ENCODE data around the gene ADAMTS2.

ADAMTS2 gene

DNA sequence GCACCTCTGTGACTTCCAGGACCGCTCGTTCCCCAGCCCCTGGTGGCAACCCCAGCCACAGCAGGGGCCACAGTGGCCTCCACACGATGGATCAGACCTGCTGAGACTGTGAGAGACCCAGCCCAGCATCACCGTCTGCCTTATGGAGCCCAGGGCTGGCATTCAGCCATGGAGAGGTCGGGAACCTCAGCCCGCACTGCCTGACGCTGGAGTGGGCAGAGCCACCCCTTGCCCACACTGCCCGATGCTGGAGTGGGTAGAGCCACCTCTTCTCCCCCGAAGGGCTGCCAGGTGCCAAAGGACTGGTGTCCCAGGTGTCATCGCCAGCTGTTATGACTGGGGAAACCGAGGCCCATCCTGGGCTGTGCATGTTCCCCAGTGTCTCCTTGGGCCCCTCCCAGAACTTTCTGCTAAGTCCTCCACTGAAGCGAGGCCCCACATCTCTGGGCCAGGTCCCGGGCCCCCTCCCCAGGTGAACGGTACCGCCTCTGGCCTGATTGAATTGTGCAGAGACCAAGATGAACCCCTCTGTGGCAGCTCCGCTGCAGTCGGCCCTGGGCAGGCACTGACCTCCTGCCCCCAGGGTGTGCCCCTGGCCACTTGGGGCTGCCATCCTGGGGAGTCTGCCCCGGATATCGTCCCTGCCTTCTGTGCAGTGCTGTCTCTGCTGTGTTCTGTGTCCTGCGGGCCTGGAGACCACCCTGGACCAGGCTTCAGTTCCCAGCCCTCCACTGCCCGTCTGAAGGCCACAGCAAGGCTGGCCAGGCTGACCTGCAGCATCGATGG, 137.1 kb downstream of the ADAMTS2 start:
- H3K27ac ChIP-seq (ENCODE audit: low read depth, low read length), result no peak overlapping the region
- H3K9me2 ChIP-seq (replicated peaks; ENCODE audit: insufficient read depth, low read length), result no peaks in the 10 kb centered on the region
- H4K20me1 ChIP-seq (ENCODE audit: low read depth, low read length), result no peaks in the 10 kb centered on the region
- no peak overlapping the region for H3K4me3 ChIP-seq (ENCODE audit: insufficient read depth, low read length, poor library complexity, severe bottlenecking)
- no peak overlapping the region for H2AFZ ChIP-seq (ENCODE audit: low read depth, low read length, severe bottlenecking)
- no peaks in the 10 kb centered on the region for H3K9me3 ChIP-seq (ENCODE audit: insufficient read depth, low read length)
- H3K27me3 ChIP-seq (ENCODE audit: low read length), result no peaks in the 10 kb centered on the region
- no peaks in the 10 kb centered on the region for H3K36me3 ChIP-seq (ENCODE audit: low read length)
- H3K79me2 ChIP-seq (ENCODE audit: insufficient read depth, low read length), result no peaks in the 10 kb centered on the region
- H3K4me2 ChIP-seq (ENCODE audit: low read depth, low read length, poor library complexity, severe bottlenecking), result no peak overlapping the region
- no peaks in the 10 kb centered on the region for H3F3A ChIP-seq (ENCODE audit: insufficient read depth)
- TF ChIP-seq, protein P1, sequence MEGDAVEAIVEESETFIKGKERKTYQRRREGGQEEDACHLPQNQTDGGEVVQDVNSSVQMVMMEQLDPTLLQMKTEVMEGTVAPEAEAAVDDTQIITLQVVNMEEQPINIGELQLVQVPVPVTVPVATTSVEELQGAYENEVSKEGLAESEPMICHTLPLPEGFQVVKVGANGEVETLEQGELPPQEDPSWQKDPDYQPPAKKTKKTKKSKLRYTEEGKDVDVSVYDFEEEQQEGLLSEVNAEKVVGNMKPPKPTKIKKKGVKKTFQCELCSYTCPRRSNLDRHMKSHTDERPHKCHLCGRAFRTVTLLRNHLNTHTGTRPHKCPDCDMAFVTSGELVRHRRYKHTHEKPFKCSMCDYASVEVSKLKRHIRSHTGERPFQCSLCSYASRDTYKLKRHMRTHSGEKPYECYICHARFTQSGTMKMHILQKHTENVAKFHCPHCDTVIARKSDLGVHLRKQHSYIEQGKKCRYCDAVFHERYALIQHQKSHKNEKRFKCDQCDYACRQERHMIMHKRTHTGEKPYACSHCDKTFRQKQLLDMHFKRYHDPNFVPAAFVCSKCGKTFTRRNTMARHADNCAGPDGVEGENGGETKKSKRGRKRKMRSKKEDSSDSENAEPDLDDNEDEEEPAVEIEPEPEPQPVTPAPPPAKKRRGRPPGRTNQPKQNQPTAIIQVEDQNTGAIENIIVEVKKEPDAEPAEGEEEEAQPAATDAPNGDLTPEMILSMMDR (IDR thresholded peaks at IDR 0.05; ENCODE audit: insufficient read depth, low read length, poor library complexity, severe bottlenecking), result no peak
- TF ChIP-seq EZH2phosphoT487 (conservative IDR thresholded peaks at IDR 0.05; ENCODE audit: low read length), result no peak
- no peak overlapping the region for H3K9ac ChIP-seq (ENCODE audit: low read length)

DNA sequence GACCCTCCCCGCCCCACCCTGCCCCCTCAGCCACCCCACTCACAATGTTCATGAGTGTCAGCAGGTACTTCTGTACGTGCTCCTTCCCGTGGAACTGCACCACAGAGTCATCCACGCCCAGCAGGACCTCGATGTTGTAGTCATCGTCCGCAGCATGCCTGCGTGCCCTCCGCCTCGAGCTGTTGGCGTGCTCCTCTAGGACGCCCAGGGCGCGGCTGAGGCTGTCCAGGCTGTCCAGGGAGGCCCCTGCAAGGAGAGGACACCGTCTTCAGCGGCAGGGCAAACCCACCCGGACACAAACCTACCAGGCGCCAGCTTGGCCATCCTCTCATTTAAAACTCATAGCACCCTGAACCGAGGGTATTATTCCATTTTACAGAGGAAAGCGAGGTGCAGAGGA, 137.8 kb downstream of the ADAMTS2 start:
- H3K79me2 ChIP-seq (ENCODE audit: insufficient read depth, low read length), result no peaks in the 10 kb centered on the region
- no peak overlapping the region for H2AFZ ChIP-seq (ENCODE audit: low read depth, low read length, severe bottlenecking)
- H3K27me3 ChIP-seq (ENCODE audit: low read length), result no peaks in the 10 kb centered on the region
- H3K9me2 ChIP-seq (replicated peaks; ENCODE audit: insufficient read depth, low read length), result no peaks in the 10 kb centered on the region
- no peak overlapping the region for H3K4me2 ChIP-seq (ENCODE audit: low read depth, low read length, poor library complexity, severe bottlenecking)
- H3K4me3 ChIP-seq (ENCODE audit: insufficient read depth, low read length, poor library complexity, severe bottlenecking), result no peak overlapping the region
- no peak overlapping the region for H3K27ac ChIP-seq (ENCODE audit: low read depth, low read length)
- no peaks in the 10 kb centered on the region for H3K9me3 ChIP-seq (ENCODE audit: insufficient read depth, low read length)
- no peaks in the 10 kb centered on the region for H4K20me1 ChIP-seq (ENCODE audit: low read depth, low read length)
- H3K9ac ChIP-seq (ENCODE audit: low read length), result no peak overlapping the region
- TF ChIP-seq EZH2phosphoT487 (conservative IDR thresholded peaks at IDR 0.05; ENCODE audit: low read length), result no peak
- TF ChIP-seq, protein P1 (IDR thresholded peaks at IDR 0.05; ENCODE audit: insufficient read depth, low read length, poor library complexity, severe bottlenecking), result no peak
- no peaks in the 10 kb centered on the region for H3F3A ChIP-seq (ENCODE audit: insufficient read depth)
- H3K36me3 ChIP-seq (ENCODE audit: low read length), result no peaks in the 10 kb centered on the region

DNA sequence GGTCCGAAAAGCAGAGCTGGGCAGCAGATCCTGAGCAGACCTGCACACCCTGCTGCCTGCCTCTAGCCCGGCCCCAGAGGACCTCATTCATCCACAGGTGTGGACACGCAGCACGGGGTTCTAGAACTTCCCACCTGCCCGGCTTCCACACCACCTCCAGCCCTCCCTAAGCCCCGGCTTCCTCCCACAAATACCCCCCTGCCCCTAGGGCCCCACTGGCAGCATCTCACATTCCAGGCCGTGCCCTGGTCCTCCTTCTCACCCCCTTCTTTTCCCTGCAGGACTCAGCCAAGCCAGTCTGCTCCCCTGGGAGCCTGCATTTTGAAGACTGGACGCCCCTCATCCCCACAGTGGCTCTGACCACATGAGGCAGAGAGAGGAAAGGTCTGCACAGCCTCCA, 138.9 kb downstream of the ADAMTS2 start:
- H2AFZ ChIP-seq (ENCODE audit: low read depth, low read length, severe bottlenecking), result no peak overlapping the region
- no peaks in the 10 kb centered on the region for H3F3A ChIP-seq (ENCODE audit: insufficient read depth)

More for the DNA sequence above, 138.9 kb downstream of the ADAMTS2 start:
- Histone ChIP-seq H3K9me2 (replicated peaks; ENCODE audit: insufficient read depth, low read length) (no peaks in the 10 kb centered on the region), H3K9me3 (ENCODE audit: insufficient read depth, low read length) (no peaks in the 10 kb centered on the region), H3K27me3 (ENCODE audit: low read length) (no peaks in the 10 kb centered on the region), H3K36me3 (ENCODE audit: low read length) (no peaks in the 10 kb centered on the region), H3K4me2 (ENCODE audit: low read depth, low read length, poor library complexity, severe bottlenecking) (no peak overlapping the region), H3K9ac (ENCODE audit: low read length) (no peak overlapping the region), H3K27ac (ENCODE audit: low read depth, low read length) (no peak overlapping the region), H3K79me2 (ENCODE audit: insufficient read depth, low read length) (no peaks in the 10 kb centered on the region), H4K20me1 (ENCODE audit: low read depth, low read length) (no peaks in the 10 kb centered on the region), H3K4me3 (ENCODE audit: insufficient read depth, low read length, poor library complexity, severe bottlenecking) (no peak overlapping the region)
- TF ChIP-seq, protein P1 (IDR thresholded peaks at IDR 0.05; ENCODE audit: insufficient read depth, low read length, poor library complexity, severe bottlenecking), result no peak
- no peak for TF ChIP-seq EZH2phosphoT487 (conservative IDR thresholded peaks at IDR 0.05; ENCODE audit: low read length)
